HG02938 (cell line): Measurements from ENCODE around the gene PHACTR1.
"Not testable (repeated sequence)": the region's sequence is repeated elsewhere in the genome, so short reads cannot be mapped to it uniquely, and the experiment has no call there.

Experiments used
- ATAC-seq: cut with Tn5 transposase; IDR thresholded peaks from one replicate; pipeline ENCODE4 v1.9.1; 2021; ENCODE audit warnings: mild to moderate bottlenecking, moderate library complexity; ENCODE audit not compliant: unreplicated experiment

Gene PHACTR1

GRCh38 chr6:13216236-13217014, 499.9 kb downstream of the PHACTR1 start:
- no peak for ATAC-seq

- no peak for ATAC-seq
These were observed 500.8 kb downstream of the PHACTR1 start for GRCh38 chr6:13217206-13217905.

GRCh38 chr6:13220266-13220665, 503.7 kb downstream of the PHACTR1 start:
- ATAC-seq = no peak

GRCh38 chr6:13222048-13222447, 505.5 kb downstream of the PHACTR1 start:
- ATAC-seq = no peak

- no peak for ATAC-seq
These were observed 509.5 kb downstream of the PHACTR1 start for GRCh38 chr6:13226071-13226470.

GRCh38 chr6:13228264-13229204, 512.0 kb downstream of the PHACTR1 start:
- no peak for ATAC-seq

GRCh38 chr6:13229205-13230085, 512.9 kb downstream of the PHACTR1 start:
- peak; percentile 94 for ATAC-seq

GRCh38 chr6:13233106-13233505, 516.5 kb downstream of the PHACTR1 start:
- no peak for ATAC-seq

GRCh38 chr6:13234130-13234529, 517.6 kb downstream of the PHACTR1 start:
- ATAC-seq = no peak

GRCh38 chr6:13235339-13235738, 518.8 kb downstream of the PHACTR1 start:
- no peak for ATAC-seq

GRCh38 chr6:13237318-13237717, 520.8 kb downstream of the PHACTR1 start:
- no peak for ATAC-seq

- no peak for ATAC-seq
These were observed 521.5 kb downstream of the PHACTR1 start for GRCh38 chr6:13238017-13238416.

- no peak for ATAC-seq
These were observed 522.2 kb downstream of the PHACTR1 start for GRCh38 chr6:13238640-13239216.

GRCh38 chr6:13239530-13240455, 523.2 kb downstream of the PHACTR1 start:
- ATAC-seq = no peak

GRCh38 chr6:13241364-13241763, 524.8 kb downstream of the PHACTR1 start:
- no peak for ATAC-seq

GRCh38 chr6:13242178-13242577, 525.6 kb downstream of the PHACTR1 start:
- no peak for ATAC-seq

GRCh38 chr6:13242590-13242989, 526.0 kb downstream of the PHACTR1 start:
- no peak for ATAC-seq

- ATAC-seq = no peak
These were observed 526.5 kb downstream of the PHACTR1 start for GRCh38 chr6:13243033-13243432.

GRCh38 chr6:13243745-13244144, 527.2 kb downstream of the PHACTR1 start:
- not testable (repeated sequence) for ATAC-seq
